Mesenteric fat pad (tissue), 1 donor: ENCODE results near the gene LRBA. TPM values are rescaled to one million over a fixed set of nuclear protein-coding genes. Genes with fewer than 3 reads are reported as not detected.

Experiments
- DNase-seq: peaks from one replicate; pipeline ENCODE4 v3.0.0-alpha.2; 2020; ENCODE audit warnings: low spot score
- total RNA-seq: library from RNA; stranded (reverse); fragmentation: NEBNext Ultra II Directional; extraction: Animal tissue kit (Norgen Biotek cat#: 25700); gene quantifications from one replicate; pipeline ENCODE4 v1.2.1, GENCODE V29; 2021
- donor health status: DM: yes; HTN: yes; CAD: no.

Gene LRBA
- total RNA-seq, 1 donor from 2014 or later: 25.6 TPM

GRCh38 chr4:150884625-150885024, 130.5 kb downstream of the LRBA start:
- DNase-seq: no peak

- no peak for DNase-seq
These were observed 139.7 kb downstream of the LRBA start for GRCh38 chr4:150875367-150875766.

GRCh38 chr4:150874338-150875226, 140.5 kb downstream of the LRBA start:
- DNase-seq: no peak

- DNase-seq: no peak
These were observed 147.9 kb downstream of the LRBA start for GRCh38 chr4:150867148-150867547.

- no peak for DNase-seq
These were observed 151.6 kb downstream of the LRBA start for GRCh38 chr4:150863456-150863855.

- no peak for DNase-seq
These were observed 152.3 kb downstream of the LRBA start for GRCh38 chr4:150862829-150863228.

GRCh38 chr4:150859453-150859852, 155.6 kb downstream of the LRBA start:
- DNase-seq: no peak

- no peak for DNase-seq
These were observed 159.0 kb downstream of the LRBA start for GRCh38 chr4:150855981-150856510.

GRCh38 chr4:150854600-150854999, 160.5 kb downstream of the LRBA start:
- DNase-seq: no peak

GRCh38 chr4:150853882-150854281, 161.2 kb downstream of the LRBA start:
- no peak for DNase-seq

GRCh38 chr4:150852216-150852615, 162.9 kb downstream of the LRBA start:
- DNase-seq: no peak

GRCh38 chr4:150849016-150849415, 166.1 kb downstream of the LRBA start:
- DNase-seq: no peak

GRCh38 chr4:150828159-150828558, 186.9 kb downstream of the LRBA start:
- DNase-seq: no peak

GRCh38 chr4:150827226-150827625, 187.9 kb downstream of the LRBA start:
- no peak for DNase-seq

- DNase-seq: no peak
These were observed 188.8 kb downstream of the LRBA start for GRCh38 chr4:150826306-150826705.

GRCh38 chr4:150822407-150822806, 192.7 kb downstream of the LRBA start:
- no peak for DNase-seq

- DNase-seq: no peak
These were observed 193.4 kb downstream of the LRBA start for GRCh38 chr4:150821641-150822040.

- DNase-seq: no peak
These were observed 194.7 kb downstream of the LRBA start for GRCh38 chr4:150820409-150820808.

- DNase-seq: no peak
These were observed 196.4 kb downstream of the LRBA start for GRCh38 chr4:150818661-150819060.

- DNase-seq: no peak
These were observed 197.1 kb downstream of the LRBA start for GRCh38 chr4:150817804-150818528.

- no peak for DNase-seq
These were observed 198.1 kb downstream of the LRBA start for GRCh38 chr4:150817017-150817416.

GRCh38 chr4:150816491-150816890, 198.6 kb downstream of the LRBA start:
- no peak for DNase-seq
